HG02588 (cell line): ENCODE results near the gene SOHLH1.
"Not testable (repeated sequence)": the region's sequence is repeated elsewhere in the genome, so short reads cannot be mapped to it uniquely, and the experiment has no call there.

Source experiments
- ATAC-seq: cut with Tn5 transposase; IDR thresholded peaks from one replicate; pipeline ENCODE4 v1.9.1; 2021; ENCODE audit warnings: mild to moderate bottlenecking, moderate library complexity; ENCODE audit not compliant: unreplicated experiment

SOHLH1 gene

DNA sequence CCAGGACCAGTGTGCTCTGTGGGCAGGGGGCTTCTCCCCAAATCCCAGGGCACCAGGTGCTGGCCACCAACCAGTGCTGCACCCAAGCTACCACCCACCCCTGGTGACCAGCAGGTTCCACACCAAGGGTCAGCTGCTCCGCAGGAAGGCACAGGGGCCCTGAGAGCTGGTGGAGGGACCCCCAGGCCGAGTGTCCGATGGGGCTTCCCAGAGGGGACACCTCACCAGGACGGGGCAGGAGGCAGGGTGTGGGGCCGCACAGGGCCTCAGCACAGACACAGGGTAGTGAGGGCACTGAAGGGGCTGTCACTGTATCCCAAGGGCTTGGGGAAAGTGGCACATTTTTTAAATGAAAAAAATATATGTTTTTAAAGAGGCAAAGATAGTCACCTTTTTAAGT lies 18.1 kb downstream of the SOHLH1 start:
- ATAC-seq: no peak

DNA sequence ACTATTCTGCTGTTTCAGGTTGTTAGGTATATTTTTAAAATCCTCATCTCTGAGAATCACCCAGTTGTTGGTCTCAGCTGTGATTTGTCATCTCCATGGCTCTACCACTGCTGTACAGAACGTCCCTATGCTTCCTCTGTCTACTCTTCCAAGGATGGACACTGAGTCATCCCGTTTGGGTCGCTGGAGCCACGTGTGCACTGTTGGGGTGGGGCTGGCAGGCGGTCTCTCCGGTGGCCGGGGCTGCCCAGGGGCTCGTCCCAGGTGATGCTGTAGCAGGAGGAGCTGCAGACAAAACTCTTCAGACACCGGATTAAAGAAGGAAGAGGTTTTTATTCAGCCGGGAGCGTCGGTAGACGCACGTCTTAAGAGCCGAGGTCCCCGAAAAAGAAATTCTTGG lies 19.2 kb downstream of the SOHLH1 start:
- ATAC-seq: no peak

- no peak for ATAC-seq
Measured at GRCh38 chr9:135678236-135679017, 20.9 kb downstream of the SOHLH1 start.

DNA sequence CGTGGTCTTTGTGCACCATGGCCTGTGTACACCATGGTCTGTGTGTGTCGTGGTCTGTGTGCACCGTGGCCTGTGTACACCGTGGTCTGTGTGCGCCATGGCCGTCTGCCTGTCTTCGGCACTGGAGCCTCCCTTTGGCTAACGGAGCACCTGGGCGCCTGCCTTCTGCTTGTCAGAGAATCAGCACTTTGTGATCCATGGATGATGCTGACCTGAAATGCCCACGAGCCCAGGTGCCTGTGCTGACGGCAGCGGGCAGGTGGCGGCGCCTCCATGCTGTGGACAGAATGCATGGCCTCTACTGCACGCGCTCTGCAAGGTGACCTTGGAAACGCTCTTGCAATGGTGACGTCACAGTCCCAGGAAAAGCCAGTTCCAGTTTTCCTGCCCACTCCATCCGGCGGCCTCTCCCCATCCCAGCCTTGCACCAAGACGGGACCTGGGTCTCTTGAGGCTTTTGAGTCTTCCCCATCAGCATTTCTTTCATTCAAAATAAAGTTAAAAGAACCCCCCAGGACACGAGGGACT lies 21.6 kb downstream of the SOHLH1 start:
- ATAC-seq: no peak

GRCh38 chr9:135676891-135677290 lies 22.4 kb downstream of the SOHLH1 start:
- no peak for ATAC-seq

- no peak for ATAC-seq
Measured at GRCh38 chr9:135674977-135675376, 24.3 kb downstream of the SOHLH1 start.

GRCh38 chr9:135673941-135674340 lies 25.3 kb downstream of the SOHLH1 start:
- no peak for ATAC-seq

DNA sequence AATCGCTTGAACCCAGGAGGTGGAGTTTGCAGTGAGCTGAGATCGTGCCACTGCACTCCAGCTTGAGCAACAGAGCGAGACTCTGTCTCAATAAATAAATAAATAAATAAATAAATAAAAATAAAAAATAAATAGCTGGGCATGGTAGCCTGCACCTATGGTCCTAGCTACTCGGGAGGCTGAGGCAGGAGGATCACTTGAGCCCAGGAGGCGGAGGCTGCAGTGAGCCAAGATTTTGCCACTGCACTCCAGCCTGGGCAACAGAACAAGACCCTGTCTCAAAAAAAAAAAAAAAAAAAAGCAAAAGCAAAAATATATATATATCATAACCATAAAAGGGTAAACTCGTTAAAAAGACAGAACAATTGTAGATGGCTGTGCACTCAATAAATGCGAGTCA lies 26.5 kb downstream of the SOHLH1 start:
- not testable (repeated sequence) for ATAC-seq

DNA sequence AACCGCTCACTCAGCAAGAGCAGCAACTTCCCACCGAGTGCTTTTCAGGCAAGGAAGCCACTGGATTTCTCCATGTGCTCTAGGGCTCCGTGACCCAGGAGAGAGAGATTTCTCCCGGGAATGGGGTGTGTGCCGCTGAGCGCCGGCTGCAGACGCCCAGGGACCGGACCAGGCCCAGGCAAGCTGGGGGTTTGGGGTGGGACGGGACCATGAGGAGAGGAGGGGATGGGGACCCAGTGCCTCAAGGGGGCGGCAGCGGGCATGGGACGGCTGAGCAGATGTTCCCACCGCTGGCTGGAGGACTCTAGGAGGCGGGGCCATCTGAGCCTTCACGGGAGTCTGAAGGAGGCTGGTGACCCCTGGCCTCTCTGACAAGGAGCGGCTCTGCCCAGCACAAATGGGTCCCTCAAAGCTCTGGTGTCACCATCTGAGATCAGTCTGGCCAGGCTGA lies 27.7 kb downstream of the SOHLH1 start:
- ATAC-seq: no peak

- ATAC-seq: no peak
Measured at GRCh38 chr9:135670721-135671590, 28.3 kb downstream of the SOHLH1 start.

- no peak for ATAC-seq
Measured at GRCh38 chr9:135669616-135670285, 29.5 kb downstream of the SOHLH1 start.

- ATAC-seq: not testable (repeated sequence)
Measured at GRCh38 chr9:135669018-135669417, 30.3 kb downstream of the SOHLH1 start.

- ATAC-seq: no peak
Measured at GRCh38 chr9:135667463-135668001, 31.7 kb downstream of the SOHLH1 start.

- no peak for ATAC-seq
Measured at GRCh38 chr9:135666534-135667462, 32.5 kb downstream of the SOHLH1 start.

DNA sequence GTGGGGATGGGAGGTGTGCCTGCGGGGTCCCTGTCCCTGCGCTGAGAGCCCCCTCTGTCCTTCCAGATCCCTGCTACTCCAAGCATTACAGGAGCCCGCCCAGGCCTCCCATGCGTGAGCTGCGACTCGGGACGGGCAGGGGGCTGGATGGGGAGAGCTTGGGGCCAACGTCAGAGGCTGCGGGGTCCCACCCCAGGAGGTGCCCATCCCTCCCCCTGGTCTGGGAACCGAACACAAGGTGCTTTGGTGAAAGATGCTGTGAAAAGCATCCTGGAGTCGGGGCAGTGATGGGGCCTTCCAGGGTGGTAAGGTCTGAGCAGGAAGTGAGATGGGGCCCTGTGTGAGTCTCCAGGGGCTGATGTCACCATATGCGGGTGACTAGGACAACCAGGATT lies 33.5 kb downstream of the SOHLH1 start:
- no peak for ATAC-seq

GRCh38 chr9:135664801-135665794 lies 34.2 kb downstream of the SOHLH1 start:
- ATAC-seq: no peak

- no peak for ATAC-seq
Measured at GRCh38 chr9:135664266-135664665, 35.0 kb downstream of the SOHLH1 start.

DNA sequence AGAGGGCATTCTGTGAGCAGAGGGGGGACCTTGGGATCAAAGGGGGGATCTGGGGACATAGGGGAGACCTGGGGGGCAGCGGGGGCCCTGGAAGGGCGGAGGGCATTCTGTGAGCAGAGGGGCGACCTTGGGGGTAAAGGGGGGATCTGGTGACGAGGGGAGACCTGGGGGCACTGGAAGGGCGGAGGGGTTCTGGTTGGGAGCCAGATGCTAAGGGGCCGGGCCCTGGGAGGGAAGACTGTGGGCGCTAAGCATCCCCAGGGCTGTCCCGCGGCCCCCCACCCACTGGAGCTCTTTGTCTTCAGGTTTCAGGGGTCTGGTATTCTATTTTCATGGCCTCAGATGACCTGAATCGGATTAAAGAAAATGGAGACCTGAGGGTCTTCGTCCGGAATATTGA lies 35.4 kb downstream of the SOHLH1 start:
- ATAC-seq: no peak

GRCh38 chr9:135663451-135663770 lies 35.9 kb downstream of the SOHLH1 start:
- no peak for ATAC-seq
